Esophagus squamous epithelium (tissue), 4 donors: Measurements from ENCODE around the gene CRYBG2.

Experiments used
- POLR2A ChIP-seq, 4 donors: fragments of 450-650 bp; IDR thresholded peaks; one replicate each; pipeline ENCODE4 v1.6.1; 2017; ENCODE audit warnings: antibody characterized with exemption in 4 of 4, mild to moderate bottlenecking in 4 of 4, moderate library complexity in 3 of 4
- TF ChIP-seq, protein P1 (sequence below), 6 experiments: fragments of 450-650 bp in 4 of 6; fragments of 200-600 bp in 2 of 6; sonication (generic) in 2 of 6; IDR thresholded peaks; one replicate each; pipeline ENCODE4 v1.5.1; 2016 to 2019; ENCODE audit warnings: antibody characterized with exemption in 6 of 6, mild to moderate bottlenecking in 4 of 6, moderate library complexity in 4 of 6

DNA sequence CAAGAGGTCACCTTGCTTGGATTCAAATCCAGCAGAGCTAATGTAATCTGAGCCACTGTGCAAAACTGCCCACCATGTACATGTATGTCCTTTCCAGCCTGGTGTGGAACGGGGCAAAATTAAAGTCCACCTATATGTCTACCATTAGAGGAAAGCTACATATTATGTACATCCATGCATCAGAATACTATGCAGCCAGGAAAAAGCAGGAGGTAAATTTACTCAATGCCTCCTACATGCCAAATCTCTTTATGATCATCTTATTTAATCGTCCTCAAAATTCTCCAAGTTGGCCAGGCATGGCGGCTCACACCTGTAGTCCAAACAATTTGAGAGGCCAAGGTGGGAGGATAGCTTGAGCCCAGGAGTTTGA lies 24.9 kb upstream of the CRYBG2 start:
- TF ChIP-seq, protein P1, sequence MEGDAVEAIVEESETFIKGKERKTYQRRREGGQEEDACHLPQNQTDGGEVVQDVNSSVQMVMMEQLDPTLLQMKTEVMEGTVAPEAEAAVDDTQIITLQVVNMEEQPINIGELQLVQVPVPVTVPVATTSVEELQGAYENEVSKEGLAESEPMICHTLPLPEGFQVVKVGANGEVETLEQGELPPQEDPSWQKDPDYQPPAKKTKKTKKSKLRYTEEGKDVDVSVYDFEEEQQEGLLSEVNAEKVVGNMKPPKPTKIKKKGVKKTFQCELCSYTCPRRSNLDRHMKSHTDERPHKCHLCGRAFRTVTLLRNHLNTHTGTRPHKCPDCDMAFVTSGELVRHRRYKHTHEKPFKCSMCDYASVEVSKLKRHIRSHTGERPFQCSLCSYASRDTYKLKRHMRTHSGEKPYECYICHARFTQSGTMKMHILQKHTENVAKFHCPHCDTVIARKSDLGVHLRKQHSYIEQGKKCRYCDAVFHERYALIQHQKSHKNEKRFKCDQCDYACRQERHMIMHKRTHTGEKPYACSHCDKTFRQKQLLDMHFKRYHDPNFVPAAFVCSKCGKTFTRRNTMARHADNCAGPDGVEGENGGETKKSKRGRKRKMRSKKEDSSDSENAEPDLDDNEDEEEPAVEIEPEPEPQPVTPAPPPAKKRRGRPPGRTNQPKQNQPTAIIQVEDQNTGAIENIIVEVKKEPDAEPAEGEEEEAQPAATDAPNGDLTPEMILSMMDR (IDR thresholded peaks at IDR 0.05): no peak
- no peak for TF ChIP-seq POLR2A (IDR thresholded peaks at IDR 0.05)
